IPS DF 6.9 (cell line): Measurements from ENCODE around the gene PCGF2.
A peak's percentile ranks its signal among the peaks of the same experiment; 100 is the strongest.
"Not testable (repeated sequence)": the region's sequence is repeated elsewhere in the genome, so short reads cannot be mapped to it uniquely, and the experiment has no call there.

ENCODE experiments used
- DNase-seq: peaks from one replicate; pipeline ENCODE4 v3.0.0-alpha.2; 2013; ENCODE audit warnings: low read depth, low spot score
- H3K27ac ChIP-seq: one replicate; pipeline ENCODE4 v1.5.1; 2013; ENCODE audit warnings: low read length, control low read depth
- H3K27me3 ChIP-seq: 2 replicates; pipeline ENCODE4 v1.6.1; 2013; ENCODE audit warnings: mild to moderate bottlenecking, low read length; ENCODE audit not compliant: control insufficient read depth, insufficient read depth
- H3K36me3 ChIP-seq: 2 replicates; pipeline ENCODE4 v1.6.1; 2013; ENCODE audit warnings: low read length; ENCODE audit not compliant: control insufficient read depth, insufficient read depth
- H3K4me1 ChIP-seq: 2 replicates; pipeline ENCODE4 v1.6.1; 2013; ENCODE audit warnings: low read length; ENCODE audit not compliant: control insufficient read depth, insufficient read depth
- H3K4me3 ChIP-seq: 2 replicates; pipeline ENCODE4 v1.5.1; 2013; ENCODE audit warnings: mild to moderate bottlenecking, low read length
- H3K9me3 ChIP-seq: 2 replicates; pipeline ENCODE4 v1.6.1; 2013; ENCODE audit warnings: low read length, inconsistent platforms; ENCODE audit not compliant: control insufficient read depth, insufficient read depth
- WGBS: extraction: QIAGEN DNeasy Blood & Tissue Kit; methylation state at CpG from one replicate; pipeline ENCODE4 v1.1.7; 2013; ENCODE audit warnings: mixed read lengths, missing lambda C conversion rate; ENCODE audit not compliant: insufficient read length, insufficient coverage; 5-methylcytosine and 5-hydroxymethylcytosine counted together

Gene PCGF2

DNA sequence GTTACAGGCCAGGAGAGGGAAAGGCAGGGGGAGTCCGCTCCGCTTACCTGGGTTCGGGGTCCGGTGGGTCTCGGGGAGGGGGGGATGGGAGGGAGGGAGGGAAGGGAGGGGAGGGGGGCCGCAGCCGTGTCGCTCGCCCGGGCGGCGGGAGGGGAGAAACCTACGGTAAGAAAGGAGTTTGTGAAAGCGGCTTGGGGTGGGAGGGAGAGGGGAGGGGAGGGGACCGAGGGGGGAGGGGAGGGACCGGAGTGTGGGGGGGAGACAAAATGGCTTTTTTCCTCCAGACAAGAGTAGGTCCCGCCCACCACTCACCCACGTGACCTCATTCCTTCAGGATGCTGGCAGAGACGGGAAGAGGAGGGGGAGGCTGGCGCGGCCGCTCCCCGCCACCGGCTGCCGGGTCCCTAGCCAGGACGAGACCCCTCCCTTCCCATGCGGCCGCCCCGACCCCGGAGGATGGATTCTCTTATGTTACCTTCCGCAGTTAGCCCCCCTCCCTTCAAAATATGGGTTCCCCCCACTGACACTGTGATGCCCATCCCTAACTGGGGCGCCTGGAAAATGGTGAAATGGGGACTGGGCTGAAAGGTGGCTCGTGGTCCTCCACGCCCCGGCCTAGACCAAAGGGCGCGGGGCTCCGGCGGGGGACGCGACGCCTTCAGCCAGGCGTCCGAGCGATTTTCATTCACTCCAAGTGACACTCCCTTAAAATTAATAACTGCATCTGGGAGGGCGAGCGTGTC lies at the start of gene PCGF2:
PCGF2 (minus strand) TSS at position 188 of the 743 bp plus-strand sequence. CDS start 7,934 bp downstream, outside the sequence.
- Histone ChIP-seq H3K9me3 (no peaks in the 10 kb centered on the region), H3K27ac (no peak within 1 kb of the TSS), H3K4me3 (peak within 1 kb of the TSS; percentile 94), H3K4me1 (peaks cover 12% of the 10 kb centered on the region), H3K27me3 (no peaks in the 10 kb centered on the region), H3K36me3 (no peaks in the 10 kb centered on the region)
- DNase-seq = peak; percentile 91
- no CpG with 5 or more reads among the region's 47 CpGs for WGBS

DNA sequence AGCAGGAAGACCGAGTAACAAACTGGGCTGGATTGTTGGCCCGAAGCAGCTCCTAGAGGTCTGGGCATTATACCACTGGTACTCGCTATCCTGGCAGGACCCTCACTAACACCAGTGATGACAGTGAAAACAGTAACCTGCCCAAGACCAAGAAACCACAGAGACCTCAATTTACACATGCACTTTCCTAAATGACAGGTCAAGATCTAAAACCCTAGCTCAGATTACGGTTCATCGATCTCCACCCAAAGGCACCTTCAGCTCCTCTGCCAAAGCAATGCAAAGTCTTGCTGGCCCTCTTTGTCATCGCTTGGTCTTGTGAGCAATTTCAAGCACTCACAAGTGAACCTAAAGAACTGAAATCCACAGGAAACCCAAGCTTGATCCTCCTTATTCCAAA lies 49.7 kb upstream of the PCGF2 start:
- WGBS = no CpG with 5 or more reads among the region's 6 CpGs
- H3K36me3 ChIP-seq = no peaks in the 10 kb centered on the region; the same call in 1 of the 2 replicates
- H3K4me1 ChIP-seq = no peaks in the 10 kb centered on the region
- no peaks in the 10 kb centered on the region for H3K9me3 ChIP-seq
- DNase-seq = no peak
- no peak overlapping the region for H3K4me3 ChIP-seq
- H3K27me3 ChIP-seq = no peaks in the 10 kb centered on the region
- H3K27ac ChIP-seq = no peak overlapping the region

GRCh38 chr17:38797158-38797490 lies 49.0 kb upstream of the PCGF2 start:
- no peak for DNase-seq
- H3K9me3 ChIP-seq = no peaks in the 10 kb centered on the region
- H3K4me1 ChIP-seq = no peaks in the 10 kb centered on the region
- H3K36me3 ChIP-seq = no peaks in the 10 kb centered on the region; the same call in 1 of the 2 replicates
- H3K27ac ChIP-seq = no peak overlapping the region
- H3K27me3 ChIP-seq = no peaks in the 10 kb centered on the region
- no CpG with 5 or more reads among the region's 5 CpGs for WGBS
- H3K4me3 ChIP-seq = no peak overlapping the region

GRCh38 chr17:38796451-38797157 lies 48.5 kb upstream of the PCGF2 start:
- no peak for DNase-seq
- no peaks in the 10 kb centered on the region for H3K27me3 ChIP-seq
- no peaks in the 10 kb centered on the region; the same call in 1 of the 2 replicates for H3K36me3 ChIP-seq
- H3K4me1 ChIP-seq = no peaks in the 10 kb centered on the region
- no peak overlapping the region for H3K27ac ChIP-seq
- no CpG with 5 or more reads among the region's 5 CpGs for WGBS
- no peaks in the 10 kb centered on the region for H3K9me3 ChIP-seq
- no peak overlapping the region for H3K4me3 ChIP-seq

DNA sequence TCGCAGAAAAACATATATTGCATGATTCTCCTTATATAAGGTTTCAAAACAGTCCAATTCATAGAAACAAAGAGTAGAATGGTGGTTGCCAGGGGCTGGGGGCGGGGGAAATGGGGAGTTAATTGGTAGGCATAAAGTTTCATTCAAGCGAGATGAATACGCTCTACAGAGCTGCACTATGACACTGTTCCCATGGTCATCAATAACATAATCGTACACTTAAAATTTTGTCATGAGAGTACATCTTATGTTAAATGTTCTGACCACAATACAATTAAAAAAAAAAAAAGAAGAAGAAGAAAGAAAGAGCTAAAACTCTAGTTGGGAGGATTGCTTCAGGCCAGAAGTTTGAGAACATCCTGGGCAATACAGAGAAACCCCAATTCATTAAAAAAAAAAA lies 46.1 kb upstream of the PCGF2 start:
- H3K4me1 ChIP-seq = no peaks in the 10 kb centered on the region
- no peaks in the 10 kb centered on the region for H3K9me3 ChIP-seq
- H3K27ac ChIP-seq = no peak overlapping the region
- H3K36me3 ChIP-seq = no peaks in the 10 kb centered on the region
- H3K27me3 ChIP-seq = no peaks in the 10 kb centered on the region
- no peak overlapping the region for H3K4me3 ChIP-seq
- DNase-seq = no peak
- WGBS = no CpG with 5 or more reads among the region's 5 CpGs

- H3K4me1 ChIP-seq = no peaks in the 10 kb centered on the region
- no peaks in the 10 kb centered on the region for H3K27me3 ChIP-seq
- peaks cover 5% of the 10 kb centered on the region for H3K36me3 ChIP-seq
- H3K4me3 ChIP-seq = no peak overlapping the region
- no CpG with 5 or more reads among the region's 5 CpGs for WGBS
- no peak for DNase-seq
- no peak overlapping the region for H3K27ac ChIP-seq
- H3K9me3 ChIP-seq = no peaks in the 10 kb centered on the region
Observed at GRCh38 chr17:38791162-38791561, 43.0 kb upstream of the PCGF2 start.

DNA sequence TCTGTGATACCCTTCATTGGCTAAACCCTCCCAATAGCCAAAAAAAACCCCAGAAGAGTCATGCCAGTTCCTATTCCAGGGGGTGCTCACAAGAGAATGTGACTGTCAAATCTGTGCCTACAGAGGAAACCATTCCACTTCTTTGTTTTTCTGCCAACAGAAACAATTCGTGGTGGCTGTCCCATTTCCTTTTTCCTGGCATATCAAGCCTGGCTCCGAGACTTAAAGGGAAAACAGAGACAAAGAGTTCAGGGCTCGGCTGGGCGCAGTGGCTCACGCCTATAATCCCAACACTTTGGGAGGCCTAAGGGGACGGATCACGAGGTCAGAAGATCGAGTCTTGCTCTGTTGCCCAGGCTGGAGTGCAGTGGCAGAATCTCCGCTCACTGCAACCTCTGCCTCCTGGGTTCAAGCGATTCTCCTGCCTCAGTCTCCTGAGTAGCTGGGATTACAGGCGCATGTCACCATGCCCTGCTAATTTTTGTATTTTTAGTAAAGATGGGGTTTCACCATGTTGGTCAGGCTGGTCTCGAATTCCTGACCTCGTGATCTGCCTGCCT lies 42.1 kb upstream of the PCGF2 start:
- no CpG with 5 or more reads among the region's 13 CpGs for WGBS

GRCh38 chr17:38789185-38789584 lies 41.0 kb upstream of the PCGF2 start:
- Histone ChIP-seq H3K36me3 (peaks cover 12% of the 10 kb centered on the region), H3K27me3 (no peaks in the 10 kb centered on the region), H3K27ac (no peak overlapping the region), H3K4me3 (no peak overlapping the region), H3K4me1 (no peaks in the 10 kb centered on the region), H3K9me3 (no peaks in the 10 kb centered on the region)
- no peak for DNase-seq
- WGBS = no CpG with 5 or more reads among the region's 1 CpG

More for the DNA sequence above, 42.1 kb upstream of the PCGF2 start:
- not testable (repeated sequence) for H3K9me3 ChIP-seq, DNase-seq, H3K36me3 ChIP-seq, H3K27me3 ChIP-seq, H3K27ac ChIP-seq, H3K4me1 ChIP-seq, H3K4me3 ChIP-seq

DNA sequence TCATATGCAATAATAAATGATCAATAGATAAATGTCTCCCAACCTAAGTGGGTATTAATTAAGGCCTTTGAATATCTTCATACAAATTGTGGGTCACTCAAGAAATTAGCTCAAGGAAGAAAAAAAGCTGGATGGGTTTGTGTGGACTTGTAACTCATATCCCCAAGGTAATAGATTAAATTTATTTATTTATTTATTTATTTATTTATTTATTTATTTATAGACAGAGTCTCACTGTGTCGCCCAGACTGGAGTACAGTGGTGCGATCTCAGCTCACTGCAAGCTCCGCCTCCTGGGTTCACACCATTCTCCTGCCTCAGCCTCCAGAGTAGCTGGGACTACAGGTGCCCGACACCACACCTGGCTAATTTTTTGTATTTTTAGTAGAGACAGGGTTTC lies 39.9 kb upstream of the PCGF2 start:
- not testable (repeated sequence) for H3K27me3 ChIP-seq, DNase-seq, H3K4me3 ChIP-seq, H3K9me3 ChIP-seq, H3K27ac ChIP-seq, H3K4me1 ChIP-seq
- WGBS = no CpG with 5 or more reads among the region's 4 CpGs
- H3K36me3 ChIP-seq = peaks cover 17% of the 10 kb centered on the region

- no peaks in the 10 kb centered on the region for H3K9me3 ChIP-seq
- no peaks in the 10 kb centered on the region for H3K27me3 ChIP-seq
- WGBS = no CpG with 5 or more reads among the region's 6 CpGs
- no peaks in the 10 kb centered on the region for H3K4me1 ChIP-seq
- no peak for DNase-seq
- no peak overlapping the region for H3K4me3 ChIP-seq
- H3K36me3 ChIP-seq = peaks cover 22% of the 10 kb centered on the region
- H3K27ac ChIP-seq = no peak overlapping the region
Observed at GRCh38 chr17:38786372-38786771, 38.2 kb upstream of the PCGF2 start.
